Thyroid gland (tissue), 4 donors: ENCODE data around the gene THSD7A.

ENCODE experiments used
- POLR2A ChIP-seq, 2 donors: fragments of 450-650 bp; IDR thresholded peaks; one replicate each; pipeline ENCODE4 v1.6.1; 2017; ENCODE audit warnings: antibody characterized with exemption in 2 of 2, mild to moderate bottlenecking in 2 of 2, moderate library complexity in 1 of 2
- TF ChIP-seq, protein P1 (sequence below), 6 experiments: fragments of 200-600 bp in 3 of 6; fragments of 450-650 bp in 3 of 6; sonication (generic) in 3 of 6; IDR thresholded peaks; one replicate each; pipeline ENCODE4 v1.5.1; 2016 to 2019; ENCODE audit warnings: antibody characterized with exemption in 6 of 6, mild to moderate bottlenecking in 2 of 6, inconsistent platforms in 1 of 6, moderate library complexity in 1 of 6

DNA sequence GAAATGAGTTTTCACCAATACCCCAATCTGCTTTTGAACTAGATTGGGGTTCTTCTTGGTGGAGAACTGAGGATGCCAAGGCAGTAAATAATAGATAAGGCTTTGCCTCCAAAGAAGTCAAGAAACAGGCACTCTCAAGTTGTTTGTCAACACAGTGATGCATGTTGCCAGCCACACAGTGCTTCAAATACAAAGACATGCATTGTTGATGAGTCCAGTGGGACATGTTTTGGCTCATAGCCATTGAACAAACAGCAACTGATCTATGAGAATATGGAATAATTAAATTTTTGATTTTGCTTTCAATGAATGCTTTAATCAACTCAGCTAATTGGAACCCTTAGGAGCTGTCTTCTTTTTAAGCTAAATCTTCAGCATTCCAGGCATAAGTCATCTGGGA lies 346.4 kb downstream of the THSD7A start:
- TF ChIP-seq, protein P1, sequence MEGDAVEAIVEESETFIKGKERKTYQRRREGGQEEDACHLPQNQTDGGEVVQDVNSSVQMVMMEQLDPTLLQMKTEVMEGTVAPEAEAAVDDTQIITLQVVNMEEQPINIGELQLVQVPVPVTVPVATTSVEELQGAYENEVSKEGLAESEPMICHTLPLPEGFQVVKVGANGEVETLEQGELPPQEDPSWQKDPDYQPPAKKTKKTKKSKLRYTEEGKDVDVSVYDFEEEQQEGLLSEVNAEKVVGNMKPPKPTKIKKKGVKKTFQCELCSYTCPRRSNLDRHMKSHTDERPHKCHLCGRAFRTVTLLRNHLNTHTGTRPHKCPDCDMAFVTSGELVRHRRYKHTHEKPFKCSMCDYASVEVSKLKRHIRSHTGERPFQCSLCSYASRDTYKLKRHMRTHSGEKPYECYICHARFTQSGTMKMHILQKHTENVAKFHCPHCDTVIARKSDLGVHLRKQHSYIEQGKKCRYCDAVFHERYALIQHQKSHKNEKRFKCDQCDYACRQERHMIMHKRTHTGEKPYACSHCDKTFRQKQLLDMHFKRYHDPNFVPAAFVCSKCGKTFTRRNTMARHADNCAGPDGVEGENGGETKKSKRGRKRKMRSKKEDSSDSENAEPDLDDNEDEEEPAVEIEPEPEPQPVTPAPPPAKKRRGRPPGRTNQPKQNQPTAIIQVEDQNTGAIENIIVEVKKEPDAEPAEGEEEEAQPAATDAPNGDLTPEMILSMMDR (IDR thresholded peaks at IDR 0.05) = no peak
- no peak for TF ChIP-seq POLR2A (IDR thresholded peaks at IDR 0.05)
